ENCODE results near the gene STK32A.

DNA sequence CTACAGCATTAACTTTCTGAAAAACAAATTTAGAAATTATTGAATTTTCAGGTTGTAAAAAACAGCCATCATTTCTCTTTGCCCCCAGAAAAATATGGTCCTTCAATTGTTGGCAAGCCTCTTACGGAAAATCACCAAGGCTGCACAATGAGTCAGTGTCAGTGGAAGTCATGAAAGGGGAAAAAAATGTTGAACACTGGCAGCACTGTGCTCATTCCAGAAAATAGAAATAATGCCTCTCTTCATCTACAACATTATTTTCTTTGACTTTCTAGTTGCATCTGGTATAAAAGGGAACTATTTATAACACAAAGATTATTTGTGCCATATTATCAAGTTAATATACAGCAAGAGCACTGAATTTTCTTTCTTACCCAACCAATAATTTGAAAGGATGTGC is 26.7 kb upstream of the STK32A start:
- TF ChIP-seq POLR2A (IDR thresholded peaks at IDR 0.05): no peak
- TF ChIP-seq CTCF (IDR thresholded peaks at IDR 0.05): no peak
